ENCODE results near the gene NNMT. TPM values are rescaled to one million over a fixed set of nuclear protein-coding genes. Genes with fewer than 3 reads are reported as not detected.
A peak's percentile ranks its signal among the peaks of the same experiment; 100 is the strongest.

The NNMT gene
- total and polyA plus RNA-seq, 8 donors: 4.8 to 139 (median 61.9) TPM

- no peak overlapping the region for H3K27ac ChIP-seq
- DNase-seq (peak in 3 of 6 donors; percentile 29 to 74 (median 59)), ATAC-seq (peak in 3 of 4 donors; percentile 20 to 49 (median 48)), FAIRE-seq (no peak)
- intact Hi-C loops (cut with DNase I): loop anchor here in 1 of 3 donors (10.0 kb wide), 1 partner anchor 224 kb away; no protein-coding TSS in a partner anchor
- no peak overlapping the region for H3K4me3 ChIP-seq
- no peaks in the 10 kb centered on the region for H3K4me1 ChIP-seq
- no peaks in the 10 kb centered on the region for H3K27me3 ChIP-seq
- TF ChIP-seq CTCF (IDR thresholded peaks at IDR 0.05): no peak
- WGBS, 2 donors: 37% methylated on average over 10 of the region's 10 CpGs
- H3K36me3 ChIP-seq: no peaks in the 10 kb centered on the region
- H3K9me3 ChIP-seq: no peaks in the 10 kb centered on the region
Observed at GRCh38 chr11:114259124-114259526, 37.1 kb upstream of the NNMT start.

- Histone ChIP-seq H3K36me3 (no peaks in the 10 kb centered on the region), H3K9me3 (no peaks in the 10 kb centered on the region), H3K4me1 (no peaks in the 10 kb centered on the region), H3K4me3 (no peak overlapping the region), H3K27me3 (no peaks in the 10 kb centered on the region), H3K27ac (no peak overlapping the region)
- DNase-seq (no peak), FAIRE-seq (no peak), ATAC-seq (peak in 2 of 4 donors; percentile 3 to 4)
- no peak for TF ChIP-seq CTCF (IDR thresholded peaks at IDR 0.05)
- intact Hi-C loops (cut with DNase I): loop anchor here in 1 of 3 donors (10.0 kb wide), 1 partner anchor 225 kb away; no protein-coding TSS in a partner anchor
- 42 to 54% methylated on average over 12 of the region's 12 CpGs for WGBS, 2 donors
Observed at GRCh38 chr11:114259551-114259983, 36.6 kb upstream of the NNMT start.

GRCh38 chr11:114260077-114260476, 36.1 kb upstream of the NNMT start:
- H3K4me1 ChIP-seq: no peaks in the 10 kb centered on the region
- DNase-seq: no peak
- H3K9me3 ChIP-seq: no peaks in the 10 kb centered on the region
- no peak for ATAC-seq
- WGBS, 2 donors: 76 to 81% methylated on average over 6 of the region's 6 CpGs
- intact Hi-C loops (cut with DNase I): loop anchor here in 2 of 3 donors (2.0 to 10.0 kb wide), 5 partner anchors 223 to 365 kb away; partner anchors contain the start of gene HTR3B (in 1 of the 2)
- FAIRE-seq: no peak
- TF ChIP-seq CTCF (IDR thresholded peaks at IDR 0.05): no peak
- H3K4me3 ChIP-seq: no peak overlapping the region
- H3K27ac ChIP-seq: no peak overlapping the region
- no peaks in the 10 kb centered on the region for H3K27me3 ChIP-seq
- no peaks in the 10 kb centered on the region for H3K36me3 ChIP-seq

- H3K4me3 ChIP-seq: no peak overlapping the region
Observed at GRCh38 chr11:114260483-114260882, 35.7 kb upstream of the NNMT start.

More at GRCh38 chr11:114260483-114260882, 35.7 kb upstream of the NNMT start:
- TF ChIP-seq CTCF (IDR thresholded peaks at IDR 0.05): no peak
- no peaks in the 10 kb centered on the region for H3K36me3 ChIP-seq
- no peak overlapping the region for H3K27ac ChIP-seq
- H3K9me3 ChIP-seq: no peaks in the 10 kb centered on the region
- FAIRE-seq (no peak), DNase-seq (peak in 1 of 6 donors; percentile 36), ATAC-seq (peak in 3 of 4 donors; percentile 20 to 29 (median 26))
- intact Hi-C loops (cut with DNase I): loop anchor here in 2 of 3 donors (2.0 to 10.0 kb wide), 5 partner anchors 224 to 366 kb away; partner anchors contain the start of gene HTR3B (in 1 of the 2)
- peaks cover 0 to 4% (median 3%) of the 10 kb centered on the region in 3 donors for H3K4me1 ChIP-seq
- WGBS, 2 donors: 38 to 52% methylated on average over 9 of the region's 9 CpGs
- H3K27me3 ChIP-seq: no peaks in the 10 kb centered on the region
